SKM-1 (cell line): ENCODE results near the gene MCUR1.
A peak's percentile ranks its signal among the peaks of the same experiment; 100 is the strongest.
"Not testable (repeated sequence)": the region's sequence is repeated elsewhere in the genome, so short reads cannot be mapped to it uniquely, and the experiment has no call there.

Experiments used
- DNase-seq: peaks from one replicate; lab custom pipeline; 2025; ENCODE audit not compliant: unreplicated experiment; lab: John Stamatoyannopoulos, UW

Gene MCUR1

GRCh38 chr6:13828656-13829301 is 14.4 kb upstream of the MCUR1 start:
- DNase-seq: not testable (repeated sequence)

- no peak for DNase-seq
These were observed 12.7 kb upstream of the MCUR1 start for GRCh38 chr6:13827032-13827431.

DNA sequence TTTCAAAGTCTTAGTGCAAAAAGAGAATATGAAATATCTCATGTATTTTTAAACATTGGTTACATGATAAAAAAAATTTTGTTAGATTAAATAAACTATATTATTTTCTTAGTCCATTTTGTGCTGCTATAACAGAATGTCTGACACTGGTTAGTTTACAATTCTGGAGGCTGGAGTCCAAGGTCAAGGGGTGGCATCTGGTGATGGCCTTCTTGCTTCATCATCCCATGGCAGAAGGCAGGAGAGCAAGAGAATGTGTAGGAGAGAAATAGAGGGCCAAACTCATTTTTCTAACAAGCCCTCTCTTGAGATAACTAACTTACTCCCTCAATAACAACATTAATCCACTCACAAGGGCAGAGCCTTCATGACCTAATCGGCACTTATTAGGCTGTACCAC is 11.5 kb upstream of the MCUR1 start:
- no peak for DNase-seq

DNA sequence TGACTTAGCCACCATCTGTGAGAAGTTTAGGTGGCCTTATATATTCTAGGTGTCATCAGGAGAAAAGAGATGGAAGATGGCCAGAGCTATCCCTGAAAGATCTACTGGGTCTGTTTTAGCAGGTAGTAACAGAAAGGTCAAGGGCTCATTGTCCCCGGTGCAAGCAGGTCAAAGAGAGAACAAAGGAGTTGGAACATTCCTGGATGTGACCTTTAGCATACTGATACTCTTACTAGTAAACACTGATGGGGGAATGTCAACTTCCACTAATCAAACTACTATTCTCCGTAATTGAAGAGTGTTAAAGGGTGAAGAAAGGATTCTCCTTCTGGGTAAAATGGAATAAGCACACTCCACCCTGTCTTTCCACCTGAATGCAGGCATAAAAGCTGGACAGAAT is 4.0 kb upstream of the MCUR1 start:
- DNase-seq: no peak

GRCh38 chr6:13814938-13815575 is 700 bp upstream of the MCUR1 start:
- DNase-seq: no peak

DNA sequence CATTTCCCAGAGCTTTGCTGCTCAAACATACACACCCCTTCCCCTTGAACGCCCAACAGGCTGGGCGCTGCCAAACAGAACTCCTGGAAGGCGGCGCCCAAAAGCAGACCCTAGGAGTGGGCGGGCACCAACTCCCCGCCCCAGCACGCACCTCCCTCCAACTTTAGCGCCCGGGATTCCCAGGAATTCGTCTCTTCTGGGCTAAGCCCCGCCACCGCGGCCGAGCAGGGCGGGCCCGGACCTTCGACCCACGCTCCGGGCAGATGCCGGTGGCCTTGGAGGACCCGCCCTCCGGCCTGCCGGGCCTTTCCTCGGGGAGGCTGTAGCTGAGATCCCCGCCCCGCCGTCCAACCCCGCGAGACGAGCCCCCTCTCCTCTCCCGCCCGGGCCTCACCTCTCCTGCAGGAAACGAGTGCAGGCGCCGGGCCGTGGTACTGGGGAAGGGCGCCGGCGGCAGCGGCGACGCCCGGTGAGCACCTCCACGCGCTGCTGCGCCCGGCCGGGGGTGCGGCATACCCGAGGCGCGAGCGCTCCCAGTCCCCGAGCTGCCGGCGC is 659 bp downstream of the MCUR1 start:
- no peak for DNase-seq

- no peak for DNase-seq
These were observed 1.3 kb downstream of the MCUR1 start for GRCh38 chr6:13813026-13813425.

DNA sequence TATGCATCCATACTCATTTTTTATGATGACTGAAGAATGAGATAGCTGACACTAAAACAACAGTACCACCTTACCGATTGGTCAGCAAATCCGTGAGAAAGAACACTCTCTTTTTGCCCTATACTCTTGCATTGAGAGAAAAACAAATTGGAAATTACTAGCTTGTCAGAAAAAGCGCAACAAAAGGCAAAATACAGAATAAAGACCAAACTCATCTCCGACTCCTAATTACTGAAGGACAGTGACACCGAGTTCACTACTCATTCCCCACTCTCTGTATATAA is 2.1 kb downstream of the MCUR1 start:
- no peak for DNase-seq

- no peak for DNase-seq
These were observed 2.6 kb downstream of the MCUR1 start for GRCh38 chr6:13811627-13812358.

DNA sequence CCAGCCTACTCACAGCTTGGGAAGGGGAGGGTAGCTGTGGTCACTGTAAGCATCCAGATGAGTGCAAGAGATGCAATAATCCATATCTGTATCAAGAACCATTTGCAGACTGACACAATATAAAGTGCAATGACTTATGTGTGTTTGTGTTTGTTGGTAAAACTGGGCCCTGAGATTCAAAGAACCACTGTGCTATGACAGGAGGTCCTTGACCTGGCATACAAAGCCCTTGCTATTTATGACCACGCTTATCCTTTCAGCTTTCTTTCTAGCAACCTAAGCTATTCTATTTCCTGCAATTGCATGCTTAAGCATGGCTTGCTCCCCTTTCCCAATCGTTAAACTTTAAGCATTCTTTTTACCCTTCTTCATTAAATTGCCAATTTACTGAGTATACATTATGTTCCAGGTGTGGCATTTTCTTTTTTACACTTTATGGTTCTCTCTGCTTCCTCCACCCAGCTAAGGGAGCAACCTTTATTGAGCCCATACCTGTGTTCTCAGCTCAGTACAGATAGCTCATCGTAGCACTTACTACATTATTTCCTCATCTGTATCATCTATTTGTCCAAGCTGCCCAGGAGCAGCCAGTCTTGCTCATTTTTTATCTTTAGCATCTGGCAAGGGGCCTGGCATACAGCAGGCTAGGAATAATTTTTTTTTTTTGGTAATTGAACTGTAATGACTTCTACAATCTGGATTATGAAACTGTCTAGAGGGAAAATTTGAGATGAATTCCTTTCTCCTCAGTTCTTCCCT is 3.5 kb downstream of the MCUR1 start:
- no peak for DNase-seq

DNA sequence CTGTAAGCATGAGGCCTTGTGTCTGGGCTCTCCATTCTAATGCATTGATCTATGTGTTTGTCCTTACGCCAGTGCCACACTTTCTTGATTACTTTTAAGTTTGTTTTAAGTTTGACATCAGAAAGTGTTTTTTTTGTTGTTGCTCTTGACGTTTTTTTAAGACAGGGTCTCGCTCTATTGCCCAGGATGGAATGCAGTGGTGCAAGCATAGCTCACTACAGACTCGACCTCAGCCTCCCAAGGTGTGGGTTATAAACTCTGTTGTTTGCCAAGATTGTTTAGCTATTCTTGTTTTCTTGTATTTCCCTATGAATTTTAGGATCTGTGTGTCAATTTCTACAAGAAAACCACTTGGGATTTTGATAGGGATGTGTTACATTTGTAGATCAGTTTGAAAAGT is 5.6 kb downstream of the MCUR1 start:
- no peak for DNase-seq

GRCh38 chr6:13807696-13808095 is 6.7 kb downstream of the MCUR1 start:
- DNase-seq: no peak

DNA sequence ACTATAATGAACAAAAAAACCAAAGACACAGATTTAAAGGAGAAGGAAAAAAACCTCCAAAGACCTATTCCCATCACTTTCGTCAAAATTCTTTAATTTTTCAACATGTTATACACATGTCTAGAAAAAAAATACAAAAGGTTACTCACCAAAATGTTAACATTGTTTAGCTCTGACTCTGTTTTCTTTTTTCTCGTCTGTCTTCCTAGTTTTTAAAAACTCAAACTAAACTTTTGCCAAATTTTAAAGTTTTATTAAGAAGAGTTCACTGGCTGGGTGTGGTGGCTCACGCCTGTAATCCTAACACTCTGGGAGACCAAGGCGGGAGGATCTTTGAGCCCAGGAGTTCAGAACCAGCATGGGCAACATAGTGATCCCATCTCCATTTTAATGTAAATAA is 10.8 kb downstream of the MCUR1 start:
- no peak for DNase-seq

GRCh38 chr6:13800615-13801014 is 13.7 kb downstream of the MCUR1 start:
- DNase-seq: no peak

GRCh38 chr6:13796781-13797180 is 17.6 kb downstream of the MCUR1 start:
- DNase-seq: no peak

DNA sequence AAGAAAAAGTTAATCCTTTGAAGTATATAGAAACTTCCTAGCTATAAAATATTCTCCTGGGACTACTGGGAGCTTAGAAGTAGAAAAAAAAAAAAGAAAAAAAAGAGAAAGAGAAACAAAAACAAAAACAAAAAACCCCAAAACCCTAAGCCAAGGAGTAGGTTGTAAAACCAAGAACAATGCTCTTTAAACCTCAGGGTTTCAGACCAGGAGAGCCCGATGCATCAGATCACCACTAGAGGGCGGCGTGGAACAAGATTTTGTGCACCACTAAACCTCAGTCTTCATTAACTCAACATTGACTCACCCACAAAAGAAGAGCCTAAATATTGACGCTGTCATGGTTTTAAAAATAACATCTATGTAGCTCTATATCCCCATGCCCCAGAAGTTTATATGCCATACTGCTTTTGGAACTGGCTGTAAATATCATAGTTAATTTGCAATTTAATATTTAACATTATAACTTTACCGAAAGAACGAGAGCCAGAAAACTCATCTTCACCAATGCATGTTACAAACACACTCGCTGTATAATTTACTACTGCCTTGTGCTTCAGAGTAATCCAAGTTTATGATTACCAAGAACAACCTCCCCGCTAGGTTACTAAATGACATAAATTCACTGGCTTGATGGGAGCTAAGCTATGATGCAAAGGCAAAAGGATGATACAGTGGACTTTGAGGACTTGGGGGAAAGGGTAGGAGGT is 19.2 kb downstream of the MCUR1 start:
- peak; percentile 35 for DNase-seq

- DNase-seq: no peak
These were observed 20.2 kb downstream of the MCUR1 start for GRCh38 chr6:13794184-13794583.

- DNase-seq: no peak
These were observed 24.6 kb downstream of the MCUR1 start for GRCh38 chr6:13789746-13790145.

DNA sequence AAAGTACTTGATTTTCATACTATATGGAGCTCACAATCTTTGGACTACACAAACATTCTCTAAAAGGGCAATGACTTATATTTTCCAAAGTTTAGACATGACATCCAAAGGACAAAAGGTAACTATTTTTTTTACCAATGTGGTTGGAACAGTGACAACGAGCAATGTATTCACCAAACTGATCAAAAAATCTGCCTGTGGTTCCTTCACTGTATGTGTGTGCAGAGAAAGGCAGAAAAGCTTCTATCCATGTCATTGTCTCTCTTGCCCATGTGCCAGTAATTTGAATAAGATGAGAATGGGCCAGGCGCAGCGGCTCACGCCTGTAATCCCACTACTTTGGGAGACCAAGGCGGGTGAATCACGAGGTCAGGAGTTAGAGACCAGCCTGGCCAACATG is 25.5 kb downstream of the MCUR1 start:
- DNase-seq: no peak

DNA sequence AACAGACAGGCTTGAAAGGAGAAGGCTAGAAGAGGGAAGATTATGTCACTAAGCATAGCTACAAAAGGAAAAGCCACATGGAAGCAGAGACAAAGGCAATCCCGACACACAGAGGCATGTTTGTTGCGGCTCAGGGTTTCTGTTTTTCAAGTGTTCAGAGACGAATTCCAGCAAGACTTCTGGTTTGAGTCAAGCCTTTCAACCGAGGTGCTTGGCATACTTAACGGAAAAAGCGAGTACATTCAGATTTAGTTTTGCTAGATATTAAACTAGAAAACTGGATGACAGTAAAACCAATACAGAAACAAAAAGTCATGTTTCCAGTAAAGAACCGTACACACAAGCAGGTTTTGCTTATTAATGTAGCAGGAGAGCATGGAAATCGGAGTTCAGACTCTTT is 27.2 kb downstream of the MCUR1 start:
- no peak for DNase-seq

DNA sequence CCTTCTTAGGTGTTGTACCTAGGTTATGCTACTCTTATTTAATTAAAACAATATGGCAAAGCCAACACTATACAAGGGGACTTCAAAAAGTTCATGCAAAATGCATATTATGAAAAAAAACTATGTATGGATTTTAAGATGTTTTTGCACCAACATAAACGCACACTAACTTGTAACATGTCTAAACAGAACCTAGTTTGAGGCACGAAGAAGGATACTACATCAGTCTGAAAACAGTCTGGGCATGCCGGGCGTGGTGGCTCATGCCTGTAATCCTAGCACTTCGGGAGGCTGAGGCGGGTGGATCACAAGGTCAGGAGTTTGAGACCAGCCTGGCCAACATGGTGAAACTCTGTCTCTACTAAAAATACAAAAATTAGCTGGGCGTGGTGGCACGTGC is 34.2 kb downstream of the MCUR1 start:
- DNase-seq: not testable (repeated sequence)
